Measurements from ENCODE around the gene FANK1. TPM values are rescaled to one million over a fixed set of nuclear protein-coding genes. Genes with fewer than 3 reads are reported as not detected.
"Not testable (repeated sequence)": the region's sequence is repeated elsewhere in the genome, so short reads cannot be mapped to it uniquely, and the experiment has no call there.

The FANK1 gene
- total and polyA plus RNA-seq, 12 donors = 1.7 to 23.7 (median 4.6) TPM

GRCh38 chr10:125925262-125925834 is 29.0 kb downstream of the FANK1 start:
- TF ChIP-seq CTCF (IDR thresholded peaks at IDR 0.05) = no peak
- no peak for TF ChIP-seq POLR2A (IDR thresholded peaks at IDR 0.05)
- intact Hi-C loops (cut with DNase I) = no loop called here
- Histone ChIP-seq H3K4me1 (replicated peaks in 1 of 2) (no peaks in the 10 kb centered on the region), H3K4me3 (no peak overlapping the region), H3K27me3 (no peaks in the 10 kb centered on the region), H3K9me3 (replicated peaks in 1 of 3) (no peaks in the 10 kb centered on the region), H3K36me3 (replicated peaks in 1 of 2) (no peaks in the 10 kb centered on the region), H3K27ac (no peak overlapping the region)
- DNase-seq = no peak
- WGBS, 4 donors = 78 to 82% (median 81%) methylated on average over 5 of the region's 5 CpGs

- intact Hi-C loops (cut with DNase I) = no loop called here
- TF ChIP-seq CTCF (IDR thresholded peaks at IDR 0.05) (no peak), POLR2A (IDR thresholded peaks at IDR 0.05) (no peak)
- WGBS, 4 donors = 54 to 62% (median 57%) methylated on average over 5 of the region's 5 CpGs
Observed at GRCh38 chr10:125926247-125926646, 29.9 kb downstream of the FANK1 start.

GRCh38 chr10:125927265-125927664 is 30.9 kb downstream of the FANK1 start:
- H3K9me3 ChIP-seq (replicated peaks in 1 of 3); H3K4me3 ChIP-seq; H3K27me3 ChIP-seq; intact Hi-C loops (cut with DNase I); H3K36me3 ChIP-seq (replicated peaks in 1 of 2); H3K4me1 ChIP-seq (replicated peaks in 1 of 2); DNase-seq; H3K27ac ChIP-seq: not testable (repeated sequence)
- WGBS, 4 donors = 79 to 85% (median 83%) methylated on average over 5 of the region's 5 CpGs

More at GRCh38 chr10:125926247-125926646, 29.9 kb downstream of the FANK1 start:
- Histone ChIP-seq H3K4me3 (no peak overlapping the region), H3K27ac (no peak overlapping the region), H3K9me3 (replicated peaks in 1 of 3) (no peaks in the 10 kb centered on the region), H3K4me1 (replicated peaks in 1 of 2) (no peaks in the 10 kb centered on the region), H3K27me3 (no peaks in the 10 kb centered on the region), H3K36me3 (replicated peaks in 1 of 2) (no peaks in the 10 kb centered on the region)
- no peak for DNase-seq

- DNase-seq = no peak
- peaks cover 0 to under 1% of the 10 kb centered on the region in 2 donors for H3K4me1 ChIP-seq (replicated peaks in 1 of 2)
- H3K36me3 ChIP-seq (replicated peaks in 1 of 2) = no peaks in the 10 kb centered on the region
- H3K27ac ChIP-seq = no peak overlapping the region
- no peak overlapping the region for H3K4me3 ChIP-seq
- H3K27me3 ChIP-seq = no peaks in the 10 kb centered on the region
- intact Hi-C loops (cut with DNase I) = no loop called here
- 89 to 91% (median 90%) methylated on average over 7 of the region's 7 CpGs for WGBS, 4 donors
- TF ChIP-seq CTCF (IDR thresholded peaks at IDR 0.05) (no peak), POLR2A (IDR thresholded peaks at IDR 0.05) (no peak)
- H3K9me3 ChIP-seq (replicated peaks in 1 of 3) = no peaks in the 10 kb centered on the region
Observed at GRCh38 chr10:125928928-125929585, 32.7 kb downstream of the FANK1 start.

- Histone ChIP-seq H3K27me3 (no peaks in the 10 kb centered on the region), H3K27ac (no peak overlapping the region), H3K9me3 (replicated peaks in 1 of 3) (no peaks in the 10 kb centered on the region), H3K36me3 (replicated peaks in 1 of 2) (no peaks in the 10 kb centered on the region), H3K4me1 (replicated peaks in 1 of 2) (peaks cover 0 to 6% of the 10 kb centered on the region in 2 donors), H3K4me3 (no peak overlapping the region)
- no peak for DNase-seq
- intact Hi-C loops (cut with DNase I) = loop anchor here in 1 of 2 donors (5.0 kb wide), 1 partner anchor 578 kb away; no protein-coding TSS in a partner anchor
- WGBS, 4 donors = 90 to 98% (median 94%) methylated on average over 4 of the region's 4 CpGs
- no peak for TF ChIP-seq CTCF (IDR thresholded peaks at IDR 0.05)
- no peak for TF ChIP-seq POLR2A (IDR thresholded peaks at IDR 0.05)
Observed at GRCh38 chr10:125929618-125930017, 33.3 kb downstream of the FANK1 start.
